Measurements from ENCODE around the gene LDHD.

DNA sequence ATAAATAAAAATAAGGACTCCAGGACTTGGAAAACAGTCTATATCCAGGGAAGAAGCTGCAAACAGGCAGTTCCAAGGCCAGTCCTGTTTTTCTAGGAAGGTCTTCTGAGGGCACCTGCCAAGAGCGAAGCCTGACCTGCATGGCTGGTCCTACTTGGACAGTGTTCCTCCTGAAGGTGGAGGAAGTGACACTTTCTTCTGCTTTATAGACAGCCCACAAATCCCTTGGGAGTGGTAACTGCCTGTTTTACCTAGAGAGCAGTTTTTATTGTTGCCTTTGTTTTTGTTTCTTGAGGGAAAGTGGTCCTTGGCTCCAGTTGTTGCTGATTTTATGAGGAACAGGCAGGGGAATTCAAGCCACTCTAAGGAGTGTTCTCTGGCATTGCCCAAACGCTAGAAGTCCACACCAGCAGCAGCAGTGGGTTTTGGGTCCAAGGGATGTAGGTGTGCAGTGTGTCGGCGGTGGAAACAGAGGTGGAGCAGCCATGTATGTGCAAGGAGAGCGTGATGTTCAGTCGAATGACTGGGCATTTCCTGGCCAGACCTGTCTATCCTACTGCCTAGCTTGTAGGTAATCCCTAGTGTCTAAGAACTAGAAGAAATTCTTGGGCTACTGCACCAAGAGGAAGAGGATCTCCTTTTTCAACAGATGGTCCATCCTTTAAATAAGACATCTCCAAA lies 35.3 kb downstream of the LDHD start:
- no peak for TF ChIP-seq POLR2A (IDR thresholded peaks at IDR 0.05)
- TF ChIP-seq, protein P1, sequence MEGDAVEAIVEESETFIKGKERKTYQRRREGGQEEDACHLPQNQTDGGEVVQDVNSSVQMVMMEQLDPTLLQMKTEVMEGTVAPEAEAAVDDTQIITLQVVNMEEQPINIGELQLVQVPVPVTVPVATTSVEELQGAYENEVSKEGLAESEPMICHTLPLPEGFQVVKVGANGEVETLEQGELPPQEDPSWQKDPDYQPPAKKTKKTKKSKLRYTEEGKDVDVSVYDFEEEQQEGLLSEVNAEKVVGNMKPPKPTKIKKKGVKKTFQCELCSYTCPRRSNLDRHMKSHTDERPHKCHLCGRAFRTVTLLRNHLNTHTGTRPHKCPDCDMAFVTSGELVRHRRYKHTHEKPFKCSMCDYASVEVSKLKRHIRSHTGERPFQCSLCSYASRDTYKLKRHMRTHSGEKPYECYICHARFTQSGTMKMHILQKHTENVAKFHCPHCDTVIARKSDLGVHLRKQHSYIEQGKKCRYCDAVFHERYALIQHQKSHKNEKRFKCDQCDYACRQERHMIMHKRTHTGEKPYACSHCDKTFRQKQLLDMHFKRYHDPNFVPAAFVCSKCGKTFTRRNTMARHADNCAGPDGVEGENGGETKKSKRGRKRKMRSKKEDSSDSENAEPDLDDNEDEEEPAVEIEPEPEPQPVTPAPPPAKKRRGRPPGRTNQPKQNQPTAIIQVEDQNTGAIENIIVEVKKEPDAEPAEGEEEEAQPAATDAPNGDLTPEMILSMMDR (IDR thresholded peaks at IDR 0.05) = no peak
